ENCODE results near the gene GFPT1. TPM values are rescaled to one million over a fixed set of nuclear protein-coding genes. Genes with fewer than 3 reads are reported as not detected.

The GFPT1 gene
- total RNA-seq, 2 donors from 2014 or later: 25.1 to 57.7 TPM

GRCh38 chr2:69389271-69389670, 2.2 kb upstream of the GFPT1 start:
- no peak for DNase-seq (ENCODE audit: low spot score in 2 of 2)
- no peak overlapping the region for H3K27ac Mint-ChIP-seq
- peaks cover 0 to 5% of the 10 kb centered on the region in 2 donors for H3K36me3 Mint-ChIP-seq
- no peaks in the 10 kb centered on the region for H3K9me3 Mint-ChIP-seq
- no peak for ATAC-seq

- DNase-seq (ENCODE audit: low spot score in 2 of 2): no peak
- peaks cover 0 to 5% of the 10 kb centered on the region in 2 donors for H3K36me3 Mint-ChIP-seq
- ATAC-seq: no peak
- H3K27ac Mint-ChIP-seq: peak overlapping the region; percentile 96 to 98
- H3K9me3 Mint-ChIP-seq: no peaks in the 10 kb centered on the region
Measured at GRCh38 chr2:69387770-69388481, 899 bp upstream of the GFPT1 start.

GRCh38 chr2:69386360-69386759, 667 bp downstream of the GFPT1 start:
- Mint-ChIP-seq H3K9me3 (no peaks in the 10 kb centered on the region), H3K27ac (peak overlapping the region; percentile 75 to 98), H3K36me3 (peaks cover 0 to 5% of the 10 kb centered on the region in 2 donors)
- DNase-seq (ENCODE audit: low spot score in 2 of 2) (no peak), ATAC-seq (no peak)

- H3K27ac Mint-ChIP-seq: peak overlapping the region; percentile 19 to 98
- no peaks in the 10 kb centered on the region for H3K9me3 Mint-ChIP-seq
- peaks cover 0 to 5% of the 10 kb centered on the region in 2 donors for H3K36me3 Mint-ChIP-seq
- no peak for DNase-seq (ENCODE audit: low spot score in 2 of 2)
- ATAC-seq: no peak
Measured at GRCh38 chr2:69385443-69386151, 1.4 kb downstream of the GFPT1 start.

- peaks cover 0 to 5% of the 10 kb centered on the region in 2 donors for H3K36me3 Mint-ChIP-seq
- DNase-seq (ENCODE audit: low spot score in 2 of 2) (no peak), ATAC-seq (no peak)
- H3K9me3 Mint-ChIP-seq: no peaks in the 10 kb centered on the region
- no peak overlapping the region for H3K27ac Mint-ChIP-seq
Measured at GRCh38 chr2:69384618-69385081, 2.4 kb downstream of the GFPT1 start.

GRCh38 chr2:69383176-69383812, 3.7 kb downstream of the GFPT1 start:
- ATAC-seq: no peak

GRCh38 chr2:69382547-69382946, 4.5 kb downstream of the GFPT1 start:
- H3K36me3 Mint-ChIP-seq: peaks cover 0 to 5% of the 10 kb centered on the region in 2 donors
- H3K27ac Mint-ChIP-seq: peak overlapping the region in 1 of 2 donors; percentile 30
- ATAC-seq (no peak), DNase-seq (ENCODE audit: low spot score in 2 of 2) (no peak)
- no peaks in the 10 kb centered on the region for H3K9me3 Mint-ChIP-seq

More at GRCh38 chr2:69383176-69383812, 3.7 kb downstream of the GFPT1 start:
- Mint-ChIP-seq H3K27ac (peak overlapping the region in 1 of 2 donors; percentile 30), H3K9me3 (no peaks in the 10 kb centered on the region), H3K36me3 (peaks cover 0 to 5% of the 10 kb centered on the region in 2 donors)
- no peak for DNase-seq (ENCODE audit: low spot score in 2 of 2)

GRCh38 chr2:69381337-69381737, 5.7 kb downstream of the GFPT1 start:
- DNase-seq (ENCODE audit: low spot score in 2 of 2): peak in 1 of 2 donors; percentile 16
- Mint-ChIP-seq H3K27ac (peak overlapping the region in 1 of 2 donors; percentile 74), H3K9me3 (no peaks in the 10 kb centered on the region), H3K36me3 (no peaks in the 10 kb centered on the region)
- ATAC-seq: peak; percentile 91 to 92

GRCh38 chr2:69380072-69380917, 6.7 kb downstream of the GFPT1 start:
- DNase-seq (ENCODE audit: low spot score in 2 of 2): no peak
- Mint-ChIP-seq H3K9me3 (no peaks in the 10 kb centered on the region), H3K36me3 (no peaks in the 10 kb centered on the region), H3K27ac (peak overlapping the region in 1 of 2 donors; percentile 1)
- ATAC-seq: no peak

- Mint-ChIP-seq H3K27ac (no peak overlapping the region), H3K36me3 (no peaks in the 10 kb centered on the region), H3K9me3 (no peaks in the 10 kb centered on the region)
- ATAC-seq: no peak
- no peak for DNase-seq (ENCODE audit: low spot score in 2 of 2)
Measured at GRCh38 chr2:69376403-69376802, 10.6 kb downstream of the GFPT1 start.

- Mint-ChIP-seq H3K36me3 (no peaks in the 10 kb centered on the region), H3K27ac (no peak overlapping the region), H3K9me3 (no peaks in the 10 kb centered on the region)
- DNase-seq (ENCODE audit: low spot score in 2 of 2) (peak in 1 of 2 donors; percentile 11), ATAC-seq (peak; percentile 67 to 71)
Measured at GRCh38 chr2:69375494-69376353, 11.3 kb downstream of the GFPT1 start.

GRCh38 chr2:69372767-69373166, 14.3 kb downstream of the GFPT1 start:
- peaks cover 0 to 6% of the 10 kb centered on the region in 2 donors for H3K36me3 Mint-ChIP-seq
- DNase-seq (ENCODE audit: low spot score in 2 of 2): no peak
- no peak for ATAC-seq
- no peaks in the 10 kb centered on the region for H3K9me3 Mint-ChIP-seq
- H3K27ac Mint-ChIP-seq: no peak overlapping the region

- ATAC-seq: no peak
- H3K27ac Mint-ChIP-seq: no peak overlapping the region
- no peak for DNase-seq (ENCODE audit: low spot score in 2 of 2)
- H3K36me3 Mint-ChIP-seq: peaks cover 5 to 6% of the 10 kb centered on the region in 2 donors
- no peaks in the 10 kb centered on the region for H3K9me3 Mint-ChIP-seq
Measured at GRCh38 chr2:69369802-69370201, 17.2 kb downstream of the GFPT1 start.

GRCh38 chr2:69368588-69368987, 18.4 kb downstream of the GFPT1 start:
- H3K27ac Mint-ChIP-seq: peak overlapping the region in 1 of 2 donors; percentile 4
- H3K36me3 Mint-ChIP-seq: peaks cover 5 to 6% of the 10 kb centered on the region in 2 donors
- ATAC-seq (no peak), DNase-seq (ENCODE audit: low spot score in 2 of 2) (no peak)
- no peaks in the 10 kb centered on the region for H3K9me3 Mint-ChIP-seq

GRCh38 chr2:69359371-69359770, 27.7 kb downstream of the GFPT1 start:
- no peaks in the 10 kb centered on the region for H3K9me3 Mint-ChIP-seq
- no peak for ATAC-seq
- H3K36me3 Mint-ChIP-seq: peaks cover 7 to 14% of the 10 kb centered on the region in 2 donors
- no peak overlapping the region for H3K27ac Mint-ChIP-seq
- no peak for DNase-seq (ENCODE audit: low spot score in 2 of 2)
